Thoracic aorta (tissue), 2 donors: ENCODE results near the gene SNRNP25. TPM values are rescaled to one million over a fixed set of nuclear protein-coding genes. Genes with fewer than 3 reads are reported as not detected.

ENCODE experiments used
- ATAC-seq: fragments of 150-250 bp; one replicate; pipeline ENCODE4 v1.8.0; 2017; ENCODE audit warnings: low read depth; ENCODE audit not compliant: insufficient number of reproducible peaks, low FRiP score
- DNase-seq: peaks from one replicate; pipeline ENCODE4 v3.0.0-alpha.2; 2020; ENCODE audit warnings: low spot score
- H3K27ac ChIP-seq, 2 donors: fragments of 200-600 bp; sonication (generic); 1 replicate in 1 of 2; 2 replicates in 1 of 2; pipeline ENCODE4 v1.5.1; 2016; ENCODE audit warnings: mild to moderate bottlenecking in 2 of 2, moderate library complexity in 2 of 2
- H3K27me3 ChIP-seq: fragments of 200-600 bp; sonication (generic); replicated peaks from 2 replicates; pipeline ENCODE4 v1.6.0; 2016; ENCODE audit warnings: mild to moderate bottlenecking; ENCODE audit not compliant: insufficient read depth
- H3K36me3 ChIP-seq: fragments of 200-600 bp; sonication (generic); one replicate; pipeline ENCODE4 v1.5.1; 2016
- H3K4me1 ChIP-seq, 2 donors: fragments of 200-600 bp; sonication (generic); 1 replicate in 1 of 2; 2 replicates in 1 of 2; pipeline versions ENCODE4 v1.5.1 to v1.6.0; 2016; ENCODE audit warnings: low read depth in 2 of 2, mild to moderate bottlenecking in 1 of 2; ENCODE audit not compliant: control insufficient read depth in 1 of 2
- H3K4me3 ChIP-seq: fragments of 200-600 bp; sonication (generic); 2 replicates; pipeline ENCODE4 v1.5.1; 2016; ENCODE audit warnings: mild to moderate bottlenecking
- H3K9me3 ChIP-seq: fragments of 200-600 bp; sonication (generic); 2 replicates; pipeline ENCODE4 v1.5.1; 2016
- CTCF ChIP-seq: fragments of 200-600 bp; sonication (generic); IDR thresholded peaks from one replicate; pipeline ENCODE4 v1.5.1; 2019; ENCODE audit warnings: antibody characterized with exemption
- total RNA-seq, 2 donors: library from RNA; depleted of rRNA; stranded (reverse); fragments of >200 nt; gene quantifications; one replicate each; pipeline versions ENCODE4 v1.1.0 to v1.2.3, GENCODE V29; 2016

Gene SNRNP25
- total RNA-seq, 2 donors from 2014 or later, result 6.1 to 16.4 TPM

DNA sequence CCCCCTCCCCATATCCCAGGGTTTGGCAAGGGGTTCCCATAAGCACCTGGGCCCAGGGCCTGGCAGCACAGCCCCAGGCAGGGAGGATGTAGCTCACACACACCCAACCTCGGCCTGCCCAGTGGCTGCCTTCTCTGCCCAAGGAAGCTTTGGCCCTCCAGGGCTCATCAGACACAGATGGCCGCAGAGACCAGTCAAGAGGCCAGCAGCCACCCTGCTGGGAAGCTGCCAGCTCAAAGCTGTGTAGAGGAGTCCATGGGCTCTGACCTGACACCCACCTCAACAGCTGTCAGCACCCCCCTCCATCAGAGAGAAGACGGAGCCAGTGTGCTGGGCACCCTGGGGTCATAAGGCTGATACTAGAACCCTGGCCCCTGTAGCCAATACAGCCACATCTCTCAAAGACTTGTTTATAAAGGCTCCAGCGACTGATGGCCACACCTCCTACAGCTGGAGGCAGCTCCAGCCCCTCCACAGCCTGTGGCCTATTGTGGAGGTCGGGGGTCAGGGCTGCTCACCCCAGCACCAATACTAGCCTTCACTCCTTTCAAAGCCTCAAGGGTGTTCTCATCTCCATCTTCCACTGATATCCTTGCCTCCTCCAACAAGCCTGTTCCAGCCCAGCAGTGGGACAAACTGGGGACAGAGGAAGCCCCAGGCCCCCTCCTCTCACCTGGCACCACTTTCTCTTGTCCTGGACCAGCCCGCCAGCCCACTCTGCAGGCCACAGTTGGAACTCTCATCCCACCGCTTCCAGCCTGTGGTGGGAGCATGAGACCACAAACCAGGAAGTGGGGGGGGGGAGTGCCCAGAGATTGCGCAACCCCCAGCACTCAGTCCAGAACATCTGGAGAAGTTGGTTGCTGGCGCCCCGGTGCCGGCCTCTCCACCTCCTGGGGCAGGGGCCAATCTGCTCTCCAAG lies 22.2 kb downstream of the SNRNP25 start:
- DNase-seq (no peak), ATAC-seq (no peak)
- Histone ChIP-seq H3K27ac (peak overlapping the region; percentile 95 to 98), H3K9me3 (no peaks in the 10 kb centered on the region), H3K4me1 (peaks cover 37 to 73% of the 10 kb centered on the region in 2 donors), H3K4me3 (peak overlapping the region; percentile 76), H3K36me3 (peaks cover 4% of the 10 kb centered on the region), H3K27me3 (no peaks in the 10 kb centered on the region)
- peak; percentile 2 for TF ChIP-seq CTCF

DNA sequence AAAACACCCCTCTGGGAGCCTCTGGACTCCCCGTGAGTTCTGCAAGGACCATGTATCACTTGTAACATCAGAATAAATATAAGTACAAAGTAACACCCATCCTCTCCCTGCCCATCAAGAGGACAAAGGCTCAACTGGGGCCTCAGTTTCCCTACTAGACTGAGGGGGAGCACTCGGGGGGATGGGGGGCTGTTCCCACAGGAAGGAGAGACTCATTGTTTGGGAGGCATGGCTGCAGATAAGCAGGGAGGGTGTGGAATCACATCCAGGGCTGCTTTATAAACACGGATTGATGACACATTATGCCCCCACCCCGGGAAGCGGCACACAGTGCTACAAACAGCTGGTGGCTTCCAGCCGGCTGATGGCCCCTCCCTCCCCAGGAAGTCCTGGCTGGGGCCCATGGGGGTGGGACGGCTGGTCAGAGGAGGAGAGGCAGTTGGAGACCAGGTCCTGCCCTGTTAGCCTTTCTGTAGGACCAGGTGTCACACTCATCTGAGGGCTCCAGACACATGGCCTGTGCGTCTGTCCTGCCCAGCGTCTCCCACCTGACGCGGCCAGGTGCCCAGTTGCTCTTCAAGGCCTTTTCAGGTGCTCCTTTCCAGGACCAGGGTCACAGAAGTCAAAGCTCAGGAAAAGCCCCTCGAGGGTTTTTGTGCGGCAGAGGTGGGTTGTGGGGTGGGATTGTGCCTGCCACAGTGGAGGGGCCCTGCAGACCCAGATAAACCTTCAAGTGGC lies 23.1 kb downstream of the SNRNP25 start:
- no peak for ATAC-seq
- Histone ChIP-seq H3K4me3 (peak overlapping the region; percentile 76), H3K27ac (peak overlapping the region; percentile 95 to 98), H3K4me1 (peaks cover 32 to 71% of the 10 kb centered on the region in 2 donors), H3K9me3 (no peaks in the 10 kb centered on the region), H3K27me3 (no peaks in the 10 kb centered on the region), H3K36me3 (peaks cover 4% of the 10 kb centered on the region)
- DNase-seq, result peak; percentile 74
- no peak for TF ChIP-seq CTCF

DNA sequence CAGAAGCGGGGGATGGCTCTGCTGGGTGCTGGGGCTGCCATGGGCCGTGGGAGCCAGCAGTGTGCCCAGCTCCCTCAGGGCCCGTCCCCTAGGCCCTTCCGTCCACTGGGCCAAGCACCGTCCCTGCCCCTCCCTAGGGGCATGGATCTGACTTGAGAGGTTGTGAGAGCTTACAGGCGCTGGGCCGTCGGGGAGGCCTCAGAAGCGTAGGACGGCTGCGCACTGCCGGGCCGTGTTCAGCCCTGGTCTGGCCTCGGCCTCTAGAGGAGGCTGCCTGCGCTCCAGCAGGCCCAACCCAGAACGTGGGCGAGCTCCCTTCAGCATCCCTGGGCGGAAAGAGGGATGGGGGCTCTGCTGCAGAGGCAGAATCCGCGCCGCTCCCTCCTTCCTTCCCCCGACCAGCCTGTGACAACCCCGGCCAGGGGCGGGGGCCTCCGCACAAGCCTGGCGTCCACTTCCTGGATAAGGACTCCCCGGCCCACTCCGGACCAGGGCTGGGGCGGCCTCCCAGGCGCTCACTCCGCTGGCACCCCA lies 23.7 kb downstream of the SNRNP25 start:
- Histone ChIP-seq H3K27me3 (no peaks in the 10 kb centered on the region), H3K36me3 (peaks cover 4% of the 10 kb centered on the region), H3K4me3 (peak overlapping the region; percentile 76), H3K9me3 (no peaks in the 10 kb centered on the region), H3K27ac (peak overlapping the region; percentile 95 to 98), H3K4me1 (peaks cover 32 to 76% of the 10 kb centered on the region in 2 donors)
- no peak for DNase-seq
- ATAC-seq, result peak; percentile 24
- TF ChIP-seq CTCF, result no peak

- peaks cover 29 to 78% of the 10 kb centered on the region in 2 donors for H3K4me1 ChIP-seq
- DNase-seq (no peak), ATAC-seq (peak; percentile 61)
- no peaks in the 10 kb centered on the region for H3K27me3 ChIP-seq
- H3K27ac ChIP-seq, result peak within 1 kb of the TSS; percentile 95 to 98
- H3K36me3 ChIP-seq, result peaks cover 4% of the 10 kb centered on the region
- H3K4me3 ChIP-seq, result peak within 1 kb of the TSS; percentile 76
- TF ChIP-seq CTCF, result no peak
- H3K9me3 ChIP-seq, result no peaks in the 10 kb centered on the region
Observed at GRCh38 chr16:77807-78443, 24.3 kb downstream of the SNRNP25 start, which contains the start of gene MPG. Gene MPG (plus strand): TSS chr16:78225. CDS start chr16:78310, 85 bp downstream.
